HG03175 (cell line): ENCODE results near the gene ORC4.
"Not testable (repeated sequence)": the region's sequence is repeated elsewhere in the genome, so short reads cannot be mapped to it uniquely, and the experiment has no call there.

ENCODE experiments used
- ATAC-seq: cut with Tn5 transposase; IDR thresholded peaks from one replicate; pipeline ENCODE4 v1.9.1; 2021; ENCODE audit warnings: mild to moderate bottlenecking, moderate library complexity; ENCODE audit not compliant: unreplicated experiment

ORC4 gene

GRCh38 chr2:148021059-148021861 is 723 bp upstream of the ORC4 start, which contains the start of gene MBD5:
Gene MBD5 (plus strand): TSS chr2:148021091.
- ATAC-seq: peak; percentile 49

DNA sequence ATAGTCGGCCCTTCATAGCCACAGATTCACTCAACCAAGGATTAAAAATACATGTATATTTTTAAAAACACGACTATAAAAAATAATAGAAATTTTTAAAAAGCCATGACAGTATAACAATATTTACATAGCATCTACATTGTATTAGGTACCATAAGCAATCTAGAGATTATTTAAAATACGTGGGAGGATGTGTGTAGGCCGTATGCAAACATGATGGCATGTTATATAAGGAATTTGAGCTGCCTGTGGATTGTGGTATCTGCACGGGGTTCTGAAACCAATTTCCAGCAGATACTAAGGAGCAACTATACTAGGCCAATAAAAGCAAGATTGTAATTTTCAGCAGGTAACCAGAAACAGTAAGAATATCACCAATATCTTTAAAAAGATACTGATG is 5.9 kb downstream of the ORC4 start:
- ATAC-seq: no peak

DNA sequence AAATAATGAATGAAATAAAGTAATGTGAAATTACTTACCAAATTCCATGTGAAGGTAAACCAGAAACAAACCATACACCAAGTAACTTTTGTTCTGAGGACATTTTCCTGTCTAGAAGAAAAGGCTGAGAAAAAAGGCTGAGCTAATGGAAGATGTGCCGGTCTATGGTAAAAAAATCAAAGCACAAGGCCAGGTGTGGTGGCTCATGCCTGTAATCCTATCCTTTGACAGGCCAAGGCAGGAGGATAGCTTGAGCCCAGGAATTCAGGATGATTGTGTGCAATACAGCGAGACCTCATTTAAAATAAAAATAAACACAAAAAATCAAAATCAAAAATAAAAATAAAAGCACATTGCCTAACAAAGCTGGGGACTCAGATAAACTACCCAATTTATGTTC is 6.7 kb downstream of the ORC4 start:
- no peak for ATAC-seq

GRCh38 chr2:148008411-148008810 is 12.1 kb downstream of the ORC4 start:
- ATAC-seq: not testable (repeated sequence)

DNA sequence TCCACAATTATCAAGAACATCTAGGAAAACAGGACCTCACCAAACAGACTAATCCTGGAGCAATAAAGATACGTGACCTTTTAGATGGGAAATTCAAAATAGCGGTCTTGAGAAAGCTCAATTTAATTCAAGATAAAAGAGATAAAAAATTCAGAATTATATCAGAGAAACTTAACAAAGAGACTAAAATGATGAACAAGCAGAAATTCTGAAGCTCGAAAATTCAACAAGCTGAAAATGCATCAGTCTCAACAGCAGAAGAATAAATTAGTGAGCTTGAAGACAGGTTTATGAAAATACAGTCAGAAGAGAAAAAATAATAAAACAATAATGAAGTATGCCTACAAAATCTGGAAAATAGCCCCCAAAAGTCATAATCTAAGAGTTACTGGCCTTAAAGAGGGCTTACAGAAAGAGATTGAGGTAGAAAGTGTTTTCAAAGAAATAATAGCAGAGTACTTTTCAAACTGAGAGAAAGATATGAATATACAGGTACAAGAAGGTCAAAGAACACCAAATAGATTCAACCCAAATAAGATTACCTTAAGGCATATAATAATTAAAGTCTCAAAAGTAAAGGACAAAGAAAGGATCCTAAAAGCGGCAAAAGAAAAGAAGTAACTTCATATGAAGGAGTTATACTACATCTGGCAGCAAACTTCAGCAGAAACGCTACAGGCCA is 13.2 kb downstream of the ORC4 start:
- no peak for ATAC-seq

GRCh38 chr2:148006249-148007007 is 14.1 kb downstream of the ORC4 start:
- ATAC-seq: no peak

- not testable (repeated sequence) for ATAC-seq
Measured at GRCh38 chr2:148002420-148002819, 18.1 kb downstream of the ORC4 start.

DNA sequence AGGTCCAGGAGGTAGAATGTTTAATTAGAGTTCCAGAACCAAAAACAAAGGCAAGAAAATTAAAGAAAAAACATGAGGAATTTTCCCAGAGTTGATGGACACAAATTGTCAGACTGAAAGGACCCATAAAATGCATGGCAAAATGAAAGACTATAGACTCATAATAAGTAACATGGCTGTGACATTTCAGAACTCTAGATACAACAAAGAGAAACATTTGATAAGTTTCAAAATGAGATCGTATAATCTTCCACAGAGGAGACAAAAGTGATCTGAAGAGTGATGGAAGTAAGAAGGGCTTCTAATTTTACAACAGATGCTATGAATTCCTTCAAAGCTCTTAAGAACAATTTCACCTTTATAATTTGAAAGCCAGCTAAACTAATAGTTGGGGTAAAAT is 20.4 kb downstream of the ORC4 start:
- ATAC-seq: no peak

- ATAC-seq: no peak
Measured at GRCh38 chr2:147999126-147999525, 21.4 kb downstream of the ORC4 start.

GRCh38 chr2:147998203-147998602 is 22.3 kb downstream of the ORC4 start:
- ATAC-seq: no peak

GRCh38 chr2:147996828-147997227 is 23.7 kb downstream of the ORC4 start:
- ATAC-seq: no peak

- ATAC-seq: not testable (repeated sequence)
Measured at GRCh38 chr2:147994965-147995364, 25.6 kb downstream of the ORC4 start.

GRCh38 chr2:147989809-147990403 is 30.6 kb downstream of the ORC4 start:
- peak; percentile 91 for ATAC-seq

DNA sequence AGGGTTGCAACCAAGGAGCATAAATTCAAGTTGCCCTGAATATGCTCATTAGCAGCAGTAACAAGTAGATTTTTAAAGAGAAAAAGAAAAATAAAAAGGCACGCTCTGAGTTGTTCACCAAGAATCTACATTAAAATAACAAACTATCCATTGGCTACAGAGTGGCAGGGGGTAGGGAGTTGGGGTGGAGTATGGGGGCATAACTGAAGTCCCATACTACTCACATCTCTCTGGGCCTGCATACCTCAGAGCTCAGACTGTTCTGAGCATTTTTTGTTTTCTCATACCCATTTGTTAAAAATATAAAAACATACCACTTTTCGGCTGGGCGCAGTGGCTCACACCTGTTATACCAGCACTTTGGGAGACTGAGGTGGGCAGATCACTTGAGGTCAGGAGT is 31.4 kb downstream of the ORC4 start:
- ATAC-seq: no peak

DNA sequence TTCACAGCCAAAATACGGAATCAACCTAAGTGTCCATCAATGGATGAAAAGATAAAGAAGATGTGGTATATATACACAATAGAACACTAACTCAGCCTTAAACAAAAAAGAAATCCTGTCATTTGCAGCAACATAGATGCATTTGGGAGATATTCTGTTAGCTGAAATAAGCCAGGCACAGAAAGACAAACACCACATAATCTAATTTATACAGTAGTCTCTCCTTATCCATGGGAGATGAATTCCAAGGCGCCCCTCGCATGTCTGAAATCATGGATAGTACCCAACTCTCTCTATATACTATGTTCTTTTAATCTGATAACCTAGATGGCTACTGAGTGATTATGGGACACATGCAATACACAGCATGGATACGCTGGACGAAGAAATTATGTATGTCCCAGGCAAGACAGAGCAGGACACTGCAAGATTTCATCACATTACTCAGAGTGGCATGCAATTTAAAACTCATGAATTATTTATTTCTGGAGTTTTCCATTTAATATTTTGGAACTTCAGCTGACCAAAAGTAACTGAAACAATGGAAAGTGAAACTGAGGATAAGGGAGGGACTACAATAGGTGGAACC is 39.5 kb downstream of the ORC4 start:
- no peak for ATAC-seq

DNA sequence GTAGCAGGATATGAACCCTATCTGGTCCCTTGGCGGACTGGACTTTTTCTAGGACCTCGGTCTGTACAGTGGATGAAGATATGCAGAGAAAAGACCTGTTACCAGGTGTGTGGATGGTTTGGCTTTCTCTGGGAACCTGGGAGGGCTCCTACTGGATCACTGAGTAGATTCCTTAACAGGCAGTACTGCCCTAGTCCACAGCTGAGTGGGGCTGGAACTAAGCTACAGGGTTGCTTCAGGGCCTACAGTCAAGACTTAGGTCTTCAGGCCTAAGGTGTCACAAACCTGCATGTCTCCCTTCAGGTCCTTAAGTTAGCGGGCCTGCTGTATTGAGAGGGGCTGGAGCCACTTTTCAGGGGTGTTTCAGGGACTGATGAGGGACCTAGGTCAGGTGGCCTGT is 42.9 kb downstream of the ORC4 start:
- ATAC-seq: no peak

DNA sequence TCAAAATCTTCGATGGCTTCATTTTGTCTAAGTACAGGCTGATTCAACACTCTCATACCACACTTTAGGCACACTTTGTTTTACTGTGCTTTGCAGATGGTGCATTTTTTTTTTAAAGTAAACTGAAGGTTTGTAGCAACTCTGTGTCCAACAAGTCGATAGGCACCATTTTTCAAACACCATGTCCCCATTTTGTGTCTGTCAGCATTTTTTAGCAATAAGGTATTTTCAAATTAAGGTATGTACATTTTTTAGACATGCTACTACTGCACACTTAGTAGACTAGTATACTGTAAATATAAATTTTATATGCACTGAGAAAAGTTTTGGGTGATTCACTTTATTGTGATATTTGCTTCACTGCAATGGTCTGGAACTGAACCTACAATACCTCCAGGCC is 44.4 kb downstream of the ORC4 start:
- no peak for ATAC-seq

DNA sequence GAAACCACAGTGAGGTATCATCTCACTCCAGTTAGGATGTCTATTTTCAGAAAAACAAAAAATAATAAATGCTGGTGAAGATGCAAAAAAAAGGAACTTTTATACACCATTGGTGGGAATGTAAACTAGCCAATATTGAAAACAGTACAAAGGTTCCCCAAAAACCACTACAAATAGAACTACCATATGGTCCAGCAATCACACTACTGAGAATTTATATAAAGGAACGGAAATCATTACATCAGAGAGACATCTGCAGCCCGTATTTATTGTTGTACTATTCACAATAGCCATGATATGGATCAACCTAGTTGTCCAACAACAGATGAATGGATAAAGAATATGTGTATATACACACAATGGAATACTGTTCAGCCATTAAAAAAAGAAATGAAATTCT is 52.0 kb downstream of the ORC4 start:
- ATAC-seq: no peak

- ATAC-seq: no peak
Measured at GRCh38 chr2:147952118-147952517, 68.4 kb downstream of the ORC4 start.

GRCh38 chr2:147945660-147946059 is 74.9 kb downstream of the ORC4 start:
- no peak for ATAC-seq

DNA sequence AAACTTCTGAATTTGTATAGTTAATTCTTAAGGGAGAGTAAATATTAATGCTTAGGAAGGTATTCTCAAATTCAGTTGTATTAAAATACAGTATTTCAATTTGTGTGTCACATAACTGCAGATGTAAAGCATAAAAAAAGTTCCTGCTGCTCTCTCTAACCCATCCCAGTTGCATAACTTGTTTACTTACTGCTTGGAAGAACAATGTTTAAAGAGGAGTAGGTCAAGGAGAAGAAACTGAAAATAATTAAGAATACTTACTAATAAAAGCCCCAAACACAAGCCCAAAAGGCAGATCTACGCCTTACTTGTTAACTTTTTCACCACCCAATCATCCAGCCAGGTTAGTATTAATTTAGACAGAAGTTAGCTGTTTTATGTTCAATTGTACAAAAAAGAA is 81.2 kb downstream of the ORC4 start:
- no peak for ATAC-seq
